HUES64 (cell line): ENCODE data around the gene SMC4.

Experiments used
- H3K27ac ChIP-seq: 2 replicates; pipeline ENCODE4 v1.7.0; 2013; ENCODE audit warnings: low read depth, low read length, inconsistent platforms
- H3K27me3 ChIP-seq: 2 replicates; pipeline ENCODE4 v1.6.1; 2013; ENCODE audit warnings: mild to moderate bottlenecking, low read length; ENCODE audit not compliant: insufficient read depth
- H3K36me3 ChIP-seq: 2 replicates; pipeline ENCODE4 v1.6.1; 2013; ENCODE audit warnings: mild to moderate bottlenecking, low read length; ENCODE audit not compliant: insufficient read depth
- H3K4me1 ChIP-seq: 2 replicates; pipeline ENCODE4 v1.6.1; 2013; ENCODE audit warnings: mild to moderate bottlenecking, low read length, moderate library complexity; ENCODE audit not compliant: insufficient read depth
- H3K4me3 ChIP-seq: 2 replicates; pipeline ENCODE4 v1.5.1; 2013; ENCODE audit warnings: mild to moderate bottlenecking, low read length, moderate library complexity
- H3K9ac ChIP-seq: 2 replicates; pipeline ENCODE4 v1.6.1; 2013; ENCODE audit warnings: mild to moderate bottlenecking, low read depth, low read length
- H3K9me3 ChIP-seq: 2 replicates; pipeline ENCODE4 v1.6.1; 2013; ENCODE audit warnings: low read depth, low read length; ENCODE audit not compliant: insufficient read depth
- WGBS: fragments of 150-250, 120-280 bp; methylation state at CpG from one replicate; pipeline ENCODE4 v1.1.7; 2013; ENCODE audit warnings: missing lambda C conversion rate; 5-methylcytosine and 5-hydroxymethylcytosine counted together

Gene SMC4

DNA sequence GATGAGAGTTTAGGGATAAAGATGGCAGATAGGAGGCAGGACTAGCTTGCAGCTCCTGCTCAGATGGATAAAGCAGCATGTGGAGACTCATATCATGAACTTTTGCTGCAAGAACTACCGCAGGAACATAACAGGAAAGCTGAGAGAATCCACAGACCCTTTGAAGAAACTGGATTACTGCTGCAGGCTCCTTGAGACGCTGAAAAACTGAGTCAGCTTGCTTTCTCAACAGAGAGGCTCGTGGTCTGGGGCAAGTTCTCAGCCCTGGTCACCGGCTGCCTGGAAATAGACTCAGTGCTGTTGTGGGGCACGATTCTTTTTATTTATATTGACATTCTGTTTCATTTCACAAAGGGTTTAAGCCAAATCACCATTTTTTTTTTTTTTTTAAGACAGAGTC is 78.9 kb downstream of the SMC4 start:
- Histone ChIP-seq H3K9me3 (no peaks in the 10 kb centered on the region), H3K36me3 (no peaks in the 10 kb centered on the region), H3K4me3 (no peak overlapping the region), H3K9ac (no peak overlapping the region), H3K4me1 (no peaks in the 10 kb centered on the region), H3K27me3 (no peaks in the 10 kb centered on the region), H3K27ac (no peak overlapping the region)
- WGBS: 93% methylated on average over 5 of the region's 5 CpGs

DNA sequence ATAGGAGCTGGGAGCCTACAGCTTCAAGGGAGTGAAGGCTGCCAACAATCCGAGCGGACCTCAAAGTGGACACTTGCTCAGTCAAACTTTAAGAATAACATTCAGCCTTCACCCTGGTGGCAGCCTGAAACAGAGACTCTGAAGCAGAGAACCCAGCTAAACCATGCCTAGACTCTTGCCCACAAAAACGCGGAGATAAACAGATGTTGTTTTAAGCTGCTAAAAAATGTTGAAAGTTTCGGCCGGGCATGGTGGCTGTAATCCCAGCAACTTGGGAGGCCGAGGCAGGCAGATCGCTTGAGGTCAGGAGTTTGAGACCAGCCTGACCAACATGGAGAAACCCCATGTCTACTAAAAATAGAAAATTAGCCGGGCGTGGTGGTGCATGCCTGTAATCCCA is 79.9 kb downstream of the SMC4 start:
- Histone ChIP-seq H3K4me3 (no peak overlapping the region), H3K9ac (no peak overlapping the region)
- WGBS: 96% methylated on average over 10 of the region's 10 CpGs

DNA sequence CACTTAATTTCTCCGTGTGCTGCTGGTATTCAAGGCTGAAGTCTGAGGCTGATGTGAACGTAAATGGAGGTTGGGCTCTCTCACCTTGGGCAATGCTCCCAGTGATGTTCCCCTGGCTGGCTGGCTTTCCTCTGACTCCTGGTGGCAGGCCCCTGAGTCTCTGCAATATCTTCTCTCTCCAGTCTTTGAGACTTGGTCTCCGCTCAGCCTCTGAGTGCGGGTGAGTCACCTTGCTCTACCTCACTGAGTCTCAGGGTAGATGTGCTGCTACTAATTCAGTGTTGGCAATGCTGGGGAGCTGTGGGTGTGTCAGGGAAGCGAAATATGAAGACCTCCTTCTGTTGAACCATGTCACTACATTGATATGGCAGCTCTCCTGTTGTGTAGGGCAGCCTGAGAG is 81.5 kb downstream of the SMC4 start:
- Histone ChIP-seq H3K4me3 (no peak overlapping the region), H3K9me3 (no peaks in the 10 kb centered on the region), H3K36me3 (no peaks in the 10 kb centered on the region), H3K27me3 (no peaks in the 10 kb centered on the region), H3K27ac (no peak overlapping the region), H3K9ac (no peak overlapping the region), H3K4me1 (no peaks in the 10 kb centered on the region)
- 94% methylated on average over 5 of the region's 5 CpGs for WGBS

More for the DNA sequence above, 79.9 kb downstream of the SMC4 start:
- H3K27me3 ChIP-seq: no peaks in the 10 kb centered on the region
- no peaks in the 10 kb centered on the region for H3K4me1 ChIP-seq
- no peaks in the 10 kb centered on the region for H3K9me3 ChIP-seq
- H3K36me3 ChIP-seq: no peaks in the 10 kb centered on the region
- H3K27ac ChIP-seq: no peak overlapping the region

DNA sequence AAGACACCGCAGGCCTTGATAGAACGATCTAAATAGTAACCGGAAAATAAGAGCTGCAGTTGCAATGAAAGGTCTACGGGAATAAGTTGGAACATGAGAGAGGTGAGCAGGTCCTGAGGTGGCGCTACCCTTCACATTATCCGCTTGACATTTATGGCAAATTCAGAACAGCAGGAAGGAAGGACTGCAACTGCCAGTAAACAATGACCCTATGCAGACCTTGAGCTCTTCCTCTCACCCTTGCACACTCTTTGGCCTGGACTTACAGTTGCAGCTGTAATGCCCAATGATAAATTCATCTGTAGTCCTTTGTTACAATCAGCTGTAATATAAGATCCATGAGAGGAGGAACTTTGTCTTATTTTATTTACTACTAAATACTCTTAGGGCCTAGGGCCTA is 82.4 kb downstream of the SMC4 start:
- H3K9me3 ChIP-seq: no peaks in the 10 kb centered on the region
- H3K9ac ChIP-seq: no peak overlapping the region
- no peaks in the 10 kb centered on the region for H3K27me3 ChIP-seq
- no peaks in the 10 kb centered on the region for H3K36me3 ChIP-seq
- H3K27ac ChIP-seq: no peak overlapping the region
- 94% methylated on average over 6 of the region's 6 CpGs for WGBS
- H3K4me1 ChIP-seq: no peaks in the 10 kb centered on the region
- H3K4me3 ChIP-seq: no peak overlapping the region

DNA sequence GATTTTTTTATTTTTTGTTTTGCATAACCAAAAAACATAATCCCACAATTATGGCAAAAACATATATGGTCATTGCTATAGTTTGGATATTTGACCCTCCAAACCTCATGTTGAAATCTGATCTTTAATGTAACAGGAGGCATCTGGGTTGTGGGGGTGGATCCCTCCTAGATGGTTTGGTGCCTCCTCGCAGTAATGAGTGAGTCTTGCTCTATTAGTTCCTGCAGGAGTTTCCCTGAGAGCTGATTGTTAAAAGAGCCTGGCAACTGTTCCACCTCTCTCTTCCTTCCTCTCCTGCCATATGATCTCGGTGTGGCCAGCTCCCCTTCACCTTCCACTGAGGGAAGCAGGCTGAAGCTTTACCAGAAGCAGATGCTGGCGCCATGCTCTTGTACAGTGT is 83.3 kb downstream of the SMC4 start:
- no peaks in the 10 kb centered on the region for H3K4me1 ChIP-seq
- H3K36me3 ChIP-seq: no peaks in the 10 kb centered on the region
- no peak overlapping the region for H3K4me3 ChIP-seq
- no peak overlapping the region for H3K9ac ChIP-seq
- no peaks in the 10 kb centered on the region for H3K27me3 ChIP-seq
- WGBS: 84% methylated on average over 3 of the region's 3 CpGs
- H3K27ac ChIP-seq: no peak overlapping the region
- no peaks in the 10 kb centered on the region for H3K9me3 ChIP-seq
